Measurements from ENCODE around the gene MCC.

GRCh38 chr5:113053511-113053995, 434.7 kb downstream of the MCC start:
- TF ChIP-seq POLR2A (IDR thresholded peaks at IDR 0.05): no peak
- TF ChIP-seq CTCF (IDR thresholded peaks at IDR 0.05): no peak
